Occipital lobe (tissue), 2 donors: ENCODE results near the gene ALG3. TPM values are rescaled to one million over a fixed set of nuclear protein-coding genes. Genes with fewer than 3 reads are reported as not detected.
A peak's percentile ranks its signal among the peaks of the same experiment; 100 is the strongest.

Experiments used
- DNase-seq: peaks from one replicate; lab custom pipeline; 2025; lab: John Stamatoyannopoulos, UW
- total RNA-seq: library from RNA; depleted of rRNA; stranded (reverse); fragments of >200 nt; gene quantifications from one replicate; pipeline ENCODE4 v1.2.3, GENCODE V29; 2014

The ALG3 gene
- total RNA-seq, 1 donor from 2014 or later = 10.6 TPM

DNA sequence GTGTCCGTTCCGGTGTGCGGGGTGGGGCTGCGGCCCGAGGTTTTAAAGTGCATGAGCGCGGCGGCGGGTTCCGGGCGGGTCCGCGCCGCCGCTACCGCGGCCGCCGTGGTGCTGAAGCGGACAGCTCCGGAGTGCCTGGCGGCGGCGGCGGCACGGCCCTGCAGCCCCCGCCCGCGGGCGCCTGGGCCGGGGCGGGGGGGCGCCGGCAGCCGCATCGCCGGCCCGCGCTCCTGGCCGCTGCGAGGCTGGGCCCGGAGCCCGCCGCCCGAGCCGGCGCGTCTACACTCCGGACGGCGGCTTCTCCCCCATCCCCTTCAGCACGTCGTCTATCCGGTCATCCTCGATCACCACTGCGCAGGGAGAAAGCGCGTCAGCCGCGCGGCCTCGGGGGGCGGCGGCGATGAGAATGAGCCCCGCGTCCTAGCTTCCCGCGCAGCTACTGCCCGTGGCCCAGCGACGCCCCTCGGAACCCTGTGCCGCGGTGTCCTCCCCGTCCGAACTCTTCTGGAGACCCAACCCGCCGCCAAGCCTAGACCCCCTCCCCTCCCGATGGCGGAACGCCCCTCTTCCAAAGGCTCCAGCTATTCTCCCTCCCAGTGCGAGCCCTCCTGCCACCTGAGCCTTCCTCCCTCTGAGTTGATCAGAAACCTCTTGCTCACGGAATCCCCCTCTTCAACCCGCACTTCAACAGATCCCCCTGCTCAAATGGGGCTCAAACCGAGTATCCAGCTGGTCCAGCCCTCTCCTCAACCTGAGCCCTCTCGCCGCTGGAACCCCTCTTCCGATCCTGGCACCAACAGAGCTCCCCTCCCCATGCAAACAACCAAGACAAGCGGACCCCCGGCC is 11.3 kb upstream of the ALG3 start:
- no peak for DNase-seq

DNA sequence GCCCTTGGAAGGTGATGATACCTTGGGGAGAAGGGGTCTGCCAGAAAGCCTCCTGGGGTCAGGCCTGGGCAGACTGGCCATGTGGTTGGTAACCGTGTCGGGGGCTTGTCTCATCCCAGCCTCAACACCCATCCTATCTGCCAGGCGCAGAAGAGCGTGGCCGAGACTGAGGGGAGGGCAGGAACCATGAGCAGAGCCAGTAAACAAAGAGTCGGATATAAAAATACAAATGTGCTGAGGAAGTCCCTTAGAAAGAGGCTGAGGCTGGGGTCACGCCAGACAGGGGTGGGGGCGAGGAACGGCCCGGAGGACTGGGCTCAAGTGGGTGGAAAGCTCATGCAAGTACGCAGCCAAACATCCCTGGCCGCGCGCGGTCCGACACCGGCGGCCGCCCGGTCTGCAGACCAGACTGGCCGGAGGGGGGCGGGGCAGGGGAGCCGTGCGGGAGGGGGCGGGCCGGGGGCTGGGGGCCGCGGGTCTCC is 10.7 kb upstream of the ALG3 start:
- DNase-seq = no peak

- DNase-seq = no peak
Measured at GRCh38 chr3:184258926-184259325, 10.2 kb upstream of the ALG3 start.

DNA sequence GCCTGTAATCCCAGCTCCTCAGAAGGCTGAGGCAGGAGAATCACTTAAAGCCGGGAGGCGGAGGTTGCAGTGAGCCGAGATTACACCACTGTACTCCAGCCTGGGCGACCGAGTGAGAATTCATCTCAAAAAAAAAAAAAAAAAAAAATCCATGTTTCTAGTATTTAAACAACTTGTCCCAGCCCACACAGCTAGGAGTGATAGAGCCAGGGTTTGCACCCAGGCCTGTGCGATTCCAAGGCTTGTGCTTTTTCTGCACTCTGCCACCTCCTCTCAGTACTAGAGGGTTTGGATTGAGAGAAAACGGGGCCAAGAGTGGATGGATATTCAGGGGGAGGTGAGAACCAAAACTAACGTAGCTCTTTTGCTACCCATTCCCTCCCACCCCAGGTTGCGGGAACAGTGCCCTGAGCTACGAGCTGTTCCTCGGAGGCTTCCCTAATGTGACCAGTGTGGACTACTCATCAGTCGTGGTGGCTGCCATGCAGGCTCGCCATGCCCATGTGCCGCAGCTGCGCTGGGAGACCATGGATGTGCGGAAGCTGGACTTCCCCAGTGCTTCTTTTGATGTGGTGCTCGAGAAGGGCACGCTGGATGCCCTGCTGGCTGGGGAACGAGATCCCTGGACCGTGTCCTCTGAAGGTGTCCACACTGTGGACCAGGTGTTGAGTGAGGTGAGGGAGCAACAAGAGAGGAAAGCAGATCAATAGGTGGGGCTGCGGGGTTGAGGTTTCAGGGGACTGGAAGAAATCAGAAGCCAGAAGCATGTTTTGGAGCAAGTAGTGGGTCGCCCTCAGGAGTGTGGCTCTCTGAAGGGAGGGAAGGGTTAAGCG is 8.5 kb upstream of the ALG3 start:
- DNase-seq = no peak

DNA sequence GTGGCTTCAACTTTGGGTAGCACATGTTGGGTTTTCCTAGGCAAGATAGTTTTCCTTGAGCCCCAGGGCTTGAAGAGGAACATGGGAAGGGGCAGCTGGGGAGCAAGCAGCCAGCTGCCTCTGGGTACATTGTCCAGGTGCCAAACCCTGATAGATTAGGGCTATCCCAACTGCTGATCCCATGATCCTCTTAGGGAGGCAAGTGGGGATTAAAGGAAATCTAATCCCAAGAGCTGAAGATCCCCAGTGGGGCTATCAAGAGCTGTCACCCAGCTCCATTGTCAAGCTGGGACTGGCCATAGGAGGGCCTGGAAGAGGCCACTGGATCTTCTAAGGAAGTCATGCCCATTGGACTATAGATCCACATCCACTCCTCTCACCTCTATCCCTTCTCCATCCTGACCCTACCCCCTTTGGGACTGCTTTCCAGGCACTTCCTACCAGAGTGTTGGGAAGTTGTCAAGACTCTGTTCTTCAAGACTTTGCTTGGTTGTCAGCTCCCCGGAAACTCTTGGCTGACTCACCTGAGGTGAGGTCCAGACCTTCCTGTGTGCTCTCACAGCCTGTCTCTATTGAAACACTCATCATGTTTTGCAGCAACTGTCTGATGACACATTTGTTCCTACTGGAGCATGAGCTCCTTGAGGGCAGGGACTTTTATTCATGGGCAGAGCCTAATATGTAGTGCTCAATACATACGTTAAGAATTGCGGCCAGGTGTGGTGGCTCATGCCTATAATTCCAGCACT is 6.7 kb upstream of the ALG3 start:
- no peak for DNase-seq

GRCh38 chr3:184250167-184250828 is 1.5 kb upstream of the ALG3 start:
- DNase-seq = peak; percentile 28

DNA sequence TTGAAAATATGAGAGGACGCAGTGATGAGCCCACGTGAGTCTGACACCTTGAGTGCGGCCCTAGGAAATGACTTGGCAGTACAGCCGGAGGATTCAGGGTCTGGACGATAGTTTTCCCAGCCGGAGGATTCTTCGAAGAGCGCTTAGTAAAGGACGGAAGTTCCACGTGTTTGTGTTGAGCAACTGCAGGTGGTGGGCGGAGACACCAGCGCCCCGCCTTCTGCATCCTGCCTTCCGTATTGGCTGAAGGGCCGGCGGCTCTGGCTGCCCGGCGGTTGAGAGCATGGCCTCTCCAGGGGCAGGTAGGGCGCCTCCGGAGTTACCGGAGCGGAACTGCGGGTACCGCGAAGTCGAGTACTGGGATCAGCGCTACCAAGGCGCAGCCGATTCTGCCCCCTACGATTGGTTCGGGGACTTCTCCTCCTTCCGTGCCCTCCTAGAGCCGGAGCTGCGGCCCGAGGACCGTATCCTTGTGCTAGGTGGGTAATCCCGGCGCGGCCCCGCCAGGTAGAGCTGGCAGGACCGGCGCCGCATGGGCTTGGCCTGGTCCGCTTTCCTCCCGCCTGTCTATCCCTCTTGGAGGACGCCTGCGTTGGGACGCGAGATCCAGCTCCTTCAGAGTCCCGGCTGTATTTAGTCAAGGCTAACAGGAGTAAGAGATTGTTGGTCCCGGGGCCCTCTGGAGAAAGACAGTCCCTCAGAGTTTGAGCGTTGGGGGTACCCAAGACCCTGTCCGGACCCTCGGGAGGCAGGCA is 827 bp upstream of the ALG3 start, which contains the start of gene EEF1AKMT4:
Gene EEF1AKMT4 (plus strand): TSS at position 261 of the 755 bp plus-strand sequence. CDS start 23 bp downstream, at position 284.
- DNase-seq = peak; percentile 89

DNA sequence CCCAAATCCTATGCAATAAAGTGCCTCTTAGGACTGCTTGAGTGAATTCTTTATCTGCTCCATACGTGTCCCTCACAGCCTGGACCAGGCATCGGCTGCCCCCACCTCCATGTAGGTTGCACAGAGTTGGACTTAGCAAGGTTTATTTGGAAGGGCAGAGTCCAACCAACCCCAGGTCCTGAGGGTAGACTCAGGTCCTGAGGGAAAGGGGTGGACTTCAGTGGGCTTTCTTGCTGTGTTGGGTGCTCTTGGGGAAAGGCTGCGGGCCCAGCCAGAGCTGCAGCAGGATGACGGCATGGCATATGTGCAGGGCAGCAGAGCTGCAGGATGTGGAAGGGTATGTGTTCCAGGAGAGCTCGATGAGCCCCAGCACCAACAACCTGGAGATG is 6.5 kb downstream of the ALG3 start:
- DNase-seq = no peak

GRCh38 chr3:184241447-184242296 is 7.1 kb downstream of the ALG3 start:
- DNase-seq = no peak

GRCh38 chr3:184241141-184241446 is 7.7 kb downstream of the ALG3 start:
- DNase-seq = no peak

- no peak for DNase-seq
Measured at GRCh38 chr3:184240384-184241140, 8.2 kb downstream of the ALG3 start.

GRCh38 chr3:184239708-184240107 is 9.1 kb downstream of the ALG3 start:
- no peak for DNase-seq

- DNase-seq = no peak
Measured at GRCh38 chr3:184239221-184239620, 9.5 kb downstream of the ALG3 start.

DNA sequence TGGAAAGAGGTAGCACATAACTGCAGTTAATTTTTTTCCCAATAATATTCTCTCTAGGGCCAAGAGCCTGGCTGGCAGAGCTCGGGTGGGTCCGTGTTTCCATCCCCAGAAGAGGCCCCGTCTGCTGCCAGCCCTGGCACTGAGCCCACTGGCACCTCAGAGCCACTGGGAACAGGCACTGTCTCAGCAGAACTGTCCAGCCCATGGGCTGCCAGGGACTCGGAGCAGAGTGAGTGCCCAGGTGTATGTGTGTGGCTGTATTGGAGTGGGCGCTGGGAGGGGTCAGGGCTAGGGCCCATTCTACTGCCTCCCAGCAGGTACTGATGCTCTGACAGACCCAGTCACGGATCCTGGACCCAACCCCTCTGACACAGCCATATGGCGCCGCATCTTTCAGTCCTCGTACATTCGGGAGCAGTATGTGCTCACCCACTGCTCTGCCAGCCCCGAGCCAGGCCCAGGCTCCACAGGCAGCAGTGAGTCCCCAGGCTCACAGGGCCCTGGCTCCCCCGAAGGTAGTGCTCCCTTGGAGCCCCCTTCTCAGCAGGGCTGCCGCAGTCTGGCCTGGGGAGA is 10.4 kb downstream of the ALG3 start:
- DNase-seq = no peak

- DNase-seq = no peak
Measured at GRCh38 chr3:184237807-184238206, 11.0 kb downstream of the ALG3 start.

DNA sequence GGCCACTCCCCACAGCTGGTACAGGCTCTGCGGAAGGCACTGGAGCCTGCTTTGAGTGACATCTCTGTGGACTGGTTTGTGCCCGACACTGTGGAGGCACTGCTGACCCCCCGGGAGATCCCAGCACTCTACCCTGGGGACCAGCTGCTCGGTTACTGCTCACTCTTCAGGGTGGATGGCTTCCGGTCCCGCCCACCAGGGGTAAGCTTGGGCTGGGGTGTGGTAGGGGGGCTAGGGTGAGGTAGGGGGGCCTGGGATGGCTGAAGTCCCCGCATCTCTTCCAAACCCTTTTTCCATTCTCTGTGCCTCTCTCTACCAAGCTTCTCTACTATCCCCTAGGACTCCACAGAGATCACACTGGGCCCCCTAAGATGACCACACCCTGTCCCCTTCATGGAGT is 11.6 kb downstream of the ALG3 start:
- no peak for DNase-seq

DNA sequence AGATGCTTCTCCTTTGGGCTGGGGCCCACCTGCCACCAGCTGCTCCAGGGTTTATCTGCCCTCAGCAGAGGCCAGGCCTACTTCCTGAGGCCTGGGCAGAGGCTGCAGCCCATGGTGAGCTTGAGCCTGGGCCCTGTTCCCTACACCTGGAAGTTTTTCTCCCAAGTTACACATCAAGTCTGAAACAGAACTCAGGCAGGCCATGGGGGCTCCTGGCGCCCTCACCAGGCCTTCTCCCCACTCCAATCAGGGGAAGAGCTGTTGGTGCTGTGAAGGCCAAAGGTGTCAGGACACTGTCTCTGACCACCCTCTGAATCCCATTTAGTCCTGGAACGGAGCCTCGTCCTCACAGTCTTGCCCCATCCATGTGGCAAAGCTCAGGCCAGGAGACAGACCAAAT is 12.1 kb downstream of the ALG3 start:
- no peak for DNase-seq

DNA sequence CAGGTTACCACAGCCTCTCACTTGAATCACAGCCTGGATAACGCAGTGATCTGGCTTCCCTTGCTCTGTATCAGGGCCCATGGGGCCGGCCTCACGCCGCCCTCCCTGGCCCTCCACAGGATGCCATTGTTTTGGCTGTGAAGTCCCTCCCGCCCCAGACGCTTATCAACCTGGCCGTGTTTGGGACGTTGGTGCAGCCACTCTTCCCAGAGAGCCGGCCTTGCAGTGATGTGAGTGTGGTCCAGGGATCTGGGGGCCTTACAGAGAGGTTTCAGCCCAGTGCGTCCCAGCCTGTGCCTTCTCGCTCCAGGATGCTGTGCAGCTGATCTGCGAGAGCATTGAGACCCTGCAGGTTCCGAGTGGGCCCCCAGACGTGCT is 12.7 kb downstream of the ALG3 start:
- no peak for DNase-seq
